ENCODE data around the gene KCNE3. TPM values are rescaled to one million over a fixed set of nuclear protein-coding genes. Genes with fewer than 3 reads are reported as not detected.

KCNE3 gene
- total and polyA plus RNA-seq, 2 of the 4 experiments (the other 2 are of a cell fraction), result 0.05 to 0.18 TPM

DNA sequence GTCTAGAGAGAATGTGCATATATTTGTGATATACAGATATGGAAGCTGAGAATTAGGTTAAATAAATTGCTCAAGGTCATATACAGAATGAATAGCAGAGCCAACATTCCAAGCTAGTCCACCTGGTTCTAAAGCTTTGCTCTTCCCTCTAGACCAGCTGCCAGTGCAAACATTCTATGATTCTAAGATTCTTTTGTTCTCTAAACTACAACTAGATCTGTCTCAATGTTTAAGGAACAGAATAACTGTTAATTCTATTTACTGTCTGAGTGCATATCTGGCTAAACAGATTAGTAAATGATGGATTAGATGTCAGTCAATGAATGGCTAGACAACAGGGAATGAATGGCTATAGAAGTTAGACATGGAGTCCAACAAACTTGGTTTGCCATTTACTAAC is 19.6 kb downstream of the KCNE3 start:
- H2AK9ac ChIP-seq (replicated peaks; ENCODE audit: low read depth, low read length, poor library complexity), result no peak overlapping the region
- ChIA-PET POLR2A (ENCODE audit: unreplicated experiment) (no interaction called here), CTCF (interaction anchor here (1.1 to 1.8 kb wide), 2 partner anchors 13 to 192 kb away, joined by 3 to 7 read pairs; no protein-coding TSS in a partner anchor)
- intact Hi-C loops (cut with micrococcal nuclease) (loop anchor here (10.0 kb wide), 1 partner anchor 123 kb away; no protein-coding TSS in a partner anchor), in situ Hi-C loops (cut with MboI; ENCODE audit: low sequenced_read_pairs) (loop anchor here (10.0 kb wide), 1 partner anchor 483 kb away; no protein-coding TSS in a partner anchor), dilution Hi-C loops (cut with HindIII; ENCODE audit: low sequenced_read_pairs, unreplicated experiment) (no loop called here)
- no TSS peak for BruUV-seq (replicated peaks)
- no peak overlapping the region for H2AK5ac ChIP-seq (ENCODE audit: low read depth, low read length)
- no peak overlapping the region for H3K4ac ChIP-seq (ENCODE audit: low read depth, low read length)
- no peaks in the 10 kb centered on the region for H3K79me1 ChIP-seq (ENCODE audit: low read depth in 1 of 2, low read length in 2 of 2)
- no peak overlapping the region for H2AFZ ChIP-seq (replicated peaks; ENCODE audit: low read length, poor library complexity)
- H3K27me3 ChIP-seq (ENCODE audit: control insufficient read depth, insufficient read depth, low read length), result peaks cover 6% of the 10 kb centered on the region
- H3K27ac ChIP-seq (ENCODE audit: insufficient read depth, low read length), result no peak overlapping the region
- H3K56ac ChIP-seq (ENCODE audit: extremely low read depth, insufficient read depth, low read length), result no peak overlapping the region
- H3K9ac ChIP-seq (ENCODE audit: low read depth, low read length), result no peak overlapping the region
- H4K8ac ChIP-seq (ENCODE audit: low read depth in 2 of 2, low read length in 2 of 2), result no peak overlapping the region
- no peak overlapping the region for H2BK120ac ChIP-seq (ENCODE audit: low read depth, low read length)
- H4K5ac ChIP-seq (ENCODE audit: low read depth, low read length), result no peak overlapping the region
- TF ChIP-seq MXI1 (IDR thresholded peaks at IDR 0.05; ENCODE audit: borderline replicate concordance, low read depth, low read length), result no peak
- TF ChIP-seq FOS (IDR thresholded peaks at IDR 0.05; ENCODE audit: low read depth, low read length), result no peak
- TF ChIP-seq MAFK (IDR thresholded peaks at IDR 0.05; ENCODE audit: low read depth, low read length), result no peak
- TF ChIP-seq, protein P1, sequence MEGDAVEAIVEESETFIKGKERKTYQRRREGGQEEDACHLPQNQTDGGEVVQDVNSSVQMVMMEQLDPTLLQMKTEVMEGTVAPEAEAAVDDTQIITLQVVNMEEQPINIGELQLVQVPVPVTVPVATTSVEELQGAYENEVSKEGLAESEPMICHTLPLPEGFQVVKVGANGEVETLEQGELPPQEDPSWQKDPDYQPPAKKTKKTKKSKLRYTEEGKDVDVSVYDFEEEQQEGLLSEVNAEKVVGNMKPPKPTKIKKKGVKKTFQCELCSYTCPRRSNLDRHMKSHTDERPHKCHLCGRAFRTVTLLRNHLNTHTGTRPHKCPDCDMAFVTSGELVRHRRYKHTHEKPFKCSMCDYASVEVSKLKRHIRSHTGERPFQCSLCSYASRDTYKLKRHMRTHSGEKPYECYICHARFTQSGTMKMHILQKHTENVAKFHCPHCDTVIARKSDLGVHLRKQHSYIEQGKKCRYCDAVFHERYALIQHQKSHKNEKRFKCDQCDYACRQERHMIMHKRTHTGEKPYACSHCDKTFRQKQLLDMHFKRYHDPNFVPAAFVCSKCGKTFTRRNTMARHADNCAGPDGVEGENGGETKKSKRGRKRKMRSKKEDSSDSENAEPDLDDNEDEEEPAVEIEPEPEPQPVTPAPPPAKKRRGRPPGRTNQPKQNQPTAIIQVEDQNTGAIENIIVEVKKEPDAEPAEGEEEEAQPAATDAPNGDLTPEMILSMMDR (conservative IDR thresholded peaks at IDR 0.05; ENCODE audit: low read depth, low read length), result no peak
- TF ChIP-seq, protein P2, sequence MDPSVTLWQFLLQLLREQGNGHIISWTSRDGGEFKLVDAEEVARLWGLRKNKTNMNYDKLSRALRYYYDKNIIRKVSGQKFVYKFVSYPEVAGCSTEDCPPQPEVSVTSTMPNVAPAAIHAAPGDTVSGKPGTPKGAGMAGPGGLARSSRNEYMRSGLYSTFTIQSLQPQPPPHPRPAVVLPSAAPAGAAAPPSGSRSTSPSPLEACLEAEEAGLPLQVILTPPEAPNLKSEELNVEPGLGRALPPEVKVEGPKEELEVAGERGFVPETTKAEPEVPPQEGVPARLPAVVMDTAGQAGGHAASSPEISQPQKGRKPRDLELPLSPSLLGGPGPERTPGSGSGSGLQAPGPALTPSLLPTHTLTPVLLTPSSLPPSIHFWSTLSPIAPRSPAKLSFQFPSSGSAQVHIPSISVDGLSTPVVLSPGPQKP (IDR thresholded peaks at IDR 0.05; ENCODE audit: borderline replicate concordance, low read depth, low read length), result no peak
- no peak for TF ChIP-seq NFE2L2 (IDR thresholded peaks at IDR 0.05; ENCODE audit: low read depth, low read length)
- TF ChIP-seq CHD1 (IDR thresholded peaks at IDR 0.05; ENCODE audit: low read depth, low read length), result no peak
- no peak for TF ChIP-seq RCOR1 (IDR thresholded peaks at IDR 0.05; ENCODE audit: insufficient replicate concordance, low read length)
- TF ChIP-seq MAZ (IDR thresholded peaks at IDR 0.05; ENCODE audit: borderline replicate concordance, low read depth, low read length), result no peak
- no peak for TF ChIP-seq BHLHE40 (IDR thresholded peaks at IDR 0.05; ENCODE audit: low read depth, low read length)
- TF ChIP-seq RFX5 (IDR thresholded peaks at IDR 0.05; ENCODE audit: low read depth, low read length), result no peak
- H3K23ac ChIP-seq (ENCODE audit: low read depth, low read length), result no peak overlapping the region
- no peaks in the 10 kb centered on the region for H3K9me1 ChIP-seq (ENCODE audit: insufficient read depth, low read length)
- no peak overlapping the region for H3K4me2 ChIP-seq (ENCODE audit: low read depth, low read length)
- ATAC-seq (ENCODE audit: low read depth) (no peak), DNase-seq (no peak)
- H3K36me3 ChIP-seq (ENCODE audit: control insufficient read depth, insufficient read depth, low read length), result no peaks in the 10 kb centered on the region
- H3K4me1 ChIP-seq (ENCODE audit: control insufficient read depth, insufficient read depth, low read length), result peaks cover 4% of the 10 kb centered on the region
- H3K4me3 ChIP-seq (ENCODE audit: insufficient read depth, low read depth, low read length), result no peak overlapping the region
- H2BK15ac ChIP-seq (ENCODE audit: low read depth, low read length), result no peak overlapping the region
- no peak overlapping the region for H4K91ac ChIP-seq (ENCODE audit: insufficient read depth, low read depth, low read length)
- H3K18ac ChIP-seq (ENCODE audit: low read depth, low read length), result no peak overlapping the region
- no peaks in the 10 kb centered on the region for H3K9me3 ChIP-seq (ENCODE audit: control insufficient read depth, insufficient read depth, low read length)
- no peaks in the 10 kb centered on the region for H4K20me1 ChIP-seq (ENCODE audit: insufficient read depth, low read length)
- no peak overlapping the region for H2BK20ac ChIP-seq (ENCODE audit: low read depth, low read length)
- H2BK5ac ChIP-seq (ENCODE audit: low read depth, low read length, poor library complexity, severe bottlenecking), result no peak overlapping the region
- H3K14ac ChIP-seq (replicated peaks; ENCODE audit: low read depth, low read length), result no peak overlapping the region
